Aorta (tissue), 5 donors: Measurements from ENCODE around the gene TRANK1. TPM values are rescaled to one million over a fixed set of nuclear protein-coding genes. Genes with fewer than 3 reads are reported as not detected.
"Not testable (repeated sequence)": the region's sequence is repeated elsewhere in the genome, so short reads cannot be mapped to it uniquely, and the experiment has no call there.

ENCODE experiments used
- ATAC-seq: fragments of 200-7000 bp; cut with Tn5 transposase; one replicate; pipeline ENCODE4 v1.9.1; 2022; ENCODE audit warnings: moderate library complexity; ENCODE audit not compliant: low FRiP score
- DNase-seq, 2 donors: peaks; one replicate each; pipeline ENCODE4 v3.0.0-alpha.2; 2020
- H3K27ac ChIP-seq, 2 donors: one replicate each; pipeline ENCODE4 v1.5.1; 2013; ENCODE audit warnings: low read length in 2 of 2, mild to moderate bottlenecking in 2 of 2, moderate library complexity in 2 of 2, control low read depth in 1 of 2, inconsistent platforms in 1 of 2, low read depth in 1 of 2
- H3K27me3 ChIP-seq, 2 donors: one replicate each; pipeline ENCODE4 v1.6.1; 2013; ENCODE audit warnings: control low read depth in 1 of 2, low read length in 1 of 2, mild to moderate bottlenecking in 1 of 2, moderate library complexity in 1 of 2; ENCODE audit not compliant: insufficient read depth in 2 of 2, control insufficient read depth in 1 of 2
- H3K36me3 ChIP-seq, 2 donors: one replicate each; pipeline ENCODE4 v1.6.1; 2013; ENCODE audit warnings: control low read depth in 1 of 2, low read length in 1 of 2, mild to moderate bottlenecking in 1 of 2; ENCODE audit not compliant: insufficient read depth in 2 of 2, control insufficient read depth in 1 of 2
- H3K4me1 ChIP-seq, 2 donors: one replicate each; pipeline ENCODE4 v1.6.1; 2013; ENCODE audit warnings: low read length in 2 of 2, control low read depth in 1 of 2, mild to moderate bottlenecking in 1 of 2, moderate library complexity in 1 of 2; ENCODE audit not compliant: insufficient read depth in 2 of 2, control insufficient read depth in 1 of 2
- H3K4me3 ChIP-seq, 2 donors: one replicate each; pipeline ENCODE4 v1.5.1; 2013; ENCODE audit warnings: low read length in 2 of 2, control low read depth in 1 of 2, mild to moderate bottlenecking in 1 of 2
- H3K9me3 ChIP-seq: one replicate; pipeline ENCODE4 v1.6.1; 2013; ENCODE audit warnings: mild to moderate bottlenecking, low read length; ENCODE audit not compliant: control insufficient read depth
- WGBS, 2 donors: extraction: QIAGEN DNeasy Blood & Tissue Kit; methylation state at CpG; one replicate each; pipeline ENCODE4 v1.1.7; 2013; 5-methylcytosine and 5-hydroxymethylcytosine counted together
- intact Hi-C, 2 donors: fragments of 100-400 bp; cut with DNase I; formaldehyde crosslinking; loops; one replicate each; pipeline versions ENCODE4 v1.14.2 to v1.15.0; 2022
- polyA plus RNA-seq, 2 donors: library from polyadenylated mRNA; stranded (reverse); fragments of 200-250 nt; gene quantifications; one replicate each; pipeline ENCODE4 v1.2.3, GENCODE V29; 2013
- total RNA-seq, 2 donors: library from RNA; stranded (reverse); fragmentation: NEBNext Ultra II Directional; extraction: Animal tissue kit (Norgen Biotek cat#: 25700); gene quantifications; one replicate each; pipeline ENCODE4 v1.2.1, GENCODE V29; 2021
- donor health status: healthy with polysubstance abuse.
- donor health status: Bipolar disorder and iron deficiency.
- donor health status: DM: no; HTN: no; CAD: no.
- donor health status: DM: no; HTN: no; CAD: no.
- donor health status: DM: yes; HTN: yes; CAD: no.

Gene TRANK1
- total and polyA plus RNA-seq, 4 donors: 5.0 to 47.1 (median 32.9) TPM

- H3K27me3 ChIP-seq: no peaks in the 10 kb centered on the region
- H3K27ac ChIP-seq: no peak overlapping the region
- H3K4me1 ChIP-seq: peaks cover 0 to 2% of the 10 kb centered on the region in 2 donors
- no peak for ATAC-seq
- H3K4me3 ChIP-seq: no peak overlapping the region
- no peaks in the 10 kb centered on the region for H3K9me3 ChIP-seq
- DNase-seq: peak in 1 of 2 donors; percentile 54
- 60 to 66% methylated on average over 3 of the region's 3 CpGs for WGBS, 2 donors
- peaks cover 0 to 2% of the 10 kb centered on the region in 2 donors for H3K36me3 ChIP-seq
- intact Hi-C loops: loop anchor here (5.0 kb wide), 1 partner anchor 53 kb away; no protein-coding TSS in a partner anchor
Observed at GRCh38 chr3:36904641-36905040, 40.2 kb downstream of the TRANK1 start.

- H3K27me3 ChIP-seq, H3K9me3 ChIP-seq, H3K4me1 ChIP-seq, H3K36me3 ChIP-seq, DNase-seq, H3K4me3 ChIP-seq, ATAC-seq, H3K27ac ChIP-seq: not testable (repeated sequence)
- intact Hi-C loops: loop anchor here in 1 of 2 donors (5.0 kb wide), 1 partner anchor 53 kb away; no protein-coding TSS in a partner anchor
- WGBS, 2 donors: 94% methylated on average over 13 of the region's 13 CpGs
Observed at GRCh38 chr3:36904065-36904464, 40.8 kb downstream of the TRANK1 start.

GRCh38 chr3:36903119-36903882 is 41.6 kb downstream of the TRANK1 start:
- DNase-seq: no peak
- Histone ChIP-seq H3K9me3 (no peaks in the 10 kb centered on the region), H3K4me3 (no peak overlapping the region), H3K27ac (no peak overlapping the region), H3K27me3 (no peaks in the 10 kb centered on the region), H3K36me3 (peaks cover 0 to 5% of the 10 kb centered on the region in 2 donors), H3K4me1 (peaks cover 0 to 2% of the 10 kb centered on the region in 2 donors)
- WGBS, 2 donors: 51 to 52% methylated on average over 10 of the region's 10 CpGs
- no peak for ATAC-seq
- intact Hi-C loops: loop anchor here in 1 of 2 donors (5.0 kb wide), 1 partner anchor 54 kb away; no protein-coding TSS in a partner anchor

- H3K27ac ChIP-seq: no peak overlapping the region
- DNase-seq (no peak), ATAC-seq (no peak)
- 96% methylated on average over 4 of the region's 4 CpGs for WGBS, 2 donors
- peaks cover 0 to 2% of the 10 kb centered on the region in 2 donors for H3K4me1 ChIP-seq
- no peaks in the 10 kb centered on the region for H3K27me3 ChIP-seq
- intact Hi-C loops: loop anchor here in 1 of 2 donors (5.0 kb wide), 1 partner anchor 56 kb away; no protein-coding TSS in a partner anchor
- H3K36me3 ChIP-seq: peaks cover 1 to 8% of the 10 kb centered on the region in 2 donors
- H3K9me3 ChIP-seq: no peaks in the 10 kb centered on the region
- H3K4me3 ChIP-seq: no peak overlapping the region
Observed at GRCh38 chr3:36901588-36901987, 43.3 kb downstream of the TRANK1 start.

GRCh38 chr3:36900474-36901443 is 44.1 kb downstream of the TRANK1 start:
- no peak for ATAC-seq
- H3K36me3 ChIP-seq: peaks cover 4 to 8% of the 10 kb centered on the region in 2 donors

GRCh38 chr3:36895496-36896409 is 49.1 kb downstream of the TRANK1 start:
- Histone ChIP-seq H3K27me3 (no peaks in the 10 kb centered on the region), H3K4me1 (no peaks in the 10 kb centered on the region), H3K9me3 (no peaks in the 10 kb centered on the region), H3K4me3 (no peak overlapping the region), H3K27ac (no peak overlapping the region), H3K36me3 (peaks cover 4 to 6% of the 10 kb centered on the region in 2 donors)
- ATAC-seq: no peak
- WGBS, 2 donors: 95 to 96% methylated on average over 3 of the region's 3 CpGs
- no peak for DNase-seq
- intact Hi-C loops: no loop called here

More at GRCh38 chr3:36900474-36901443, 44.1 kb downstream of the TRANK1 start:
- 92 to 95% methylated on average over 8 of the region's 8 CpGs for WGBS, 2 donors
- Histone ChIP-seq H3K27ac (no peak overlapping the region), H3K4me1 (peaks cover 0 to 2% of the 10 kb centered on the region in 2 donors), H3K9me3 (no peaks in the 10 kb centered on the region), H3K27me3 (no peaks in the 10 kb centered on the region), H3K4me3 (no peak overlapping the region)
- intact Hi-C loops: loop anchor here in 1 of 2 donors (5.0 kb wide), 1 partner anchor 57 kb away; no protein-coding TSS in a partner anchor
- DNase-seq: no peak

GRCh38 chr3:36894914-36895313 is 49.9 kb downstream of the TRANK1 start:
- 83 to 94% methylated on average over 1 of the region's 1 CpG for WGBS, 2 donors
- H3K27ac ChIP-seq: no peak overlapping the region
- ATAC-seq: no peak
- no peaks in the 10 kb centered on the region for H3K4me1 ChIP-seq
- H3K27me3 ChIP-seq: no peaks in the 10 kb centered on the region
- no peaks in the 10 kb centered on the region for H3K9me3 ChIP-seq
- intact Hi-C loops: no loop called here
- no peak overlapping the region for H3K4me3 ChIP-seq
- DNase-seq: no peak
- H3K36me3 ChIP-seq: peaks cover 4 to 8% of the 10 kb centered on the region in 2 donors

GRCh38 chr3:36893826-36894225 is 51.0 kb downstream of the TRANK1 start:
- no peak for ATAC-seq
- Histone ChIP-seq H3K9me3 (no peaks in the 10 kb centered on the region), H3K36me3 (peaks cover 5 to 10% of the 10 kb centered on the region in 2 donors), H3K27ac (peak overlapping the region in 1 of 2 donors; percentile 12), H3K27me3 (no peaks in the 10 kb centered on the region), H3K4me3 (no peak overlapping the region), H3K4me1 (no peaks in the 10 kb centered on the region)
- DNase-seq: no peak
- intact Hi-C loops: no loop called here
- 96 to 97% methylated on average over 1 of the region's 1 CpG for WGBS, 2 donors
